ENCODE results near the gene EGFL8.
A peak's percentile ranks its signal among the peaks of the same experiment; 100 is the strongest.

The EGFL8 gene

GRCh38 chr6:32195902-32196681 is 31.7 kb downstream of the EGFL8 start:
- H3K4me3 ChIP-seq (replicated peaks; ENCODE audit: low read depth, low read length): peak overlapping the region; percentile 68
- TF ChIP-seq CTCF (IDR thresholded peaks at IDR 0.05; ENCODE audit: low read depth, low read length, missing control alignments): no peak
- no peak for DNase-seq (ENCODE audit: extremely low read depth, low read depth)

GRCh38 chr6:32196682-32197616 is 32.6 kb downstream of the EGFL8 start:
- no peak for TF ChIP-seq CTCF (IDR thresholded peaks at IDR 0.05; ENCODE audit: low read depth, low read length, missing control alignments)
- peak overlapping the region; percentile 68 for H3K4me3 ChIP-seq (replicated peaks; ENCODE audit: low read depth, low read length)
- DNase-seq (ENCODE audit: extremely low read depth, low read depth): no peak

GRCh38 chr6:32198345-32198696 is 33.9 kb downstream of the EGFL8 start:
- no peak overlapping the region for H3K4me3 ChIP-seq (replicated peaks; ENCODE audit: low read depth, low read length)
- DNase-seq (ENCODE audit: extremely low read depth, low read depth): no peak
- TF ChIP-seq CTCF (IDR thresholded peaks at IDR 0.05; ENCODE audit: low read depth, low read length, missing control alignments): no peak

GRCh38 chr6:32198866-32199265 is 34.5 kb downstream of the EGFL8 start:
- no peak for TF ChIP-seq CTCF (IDR thresholded peaks at IDR 0.05; ENCODE audit: low read depth, low read length, missing control alignments)
- H3K4me3 ChIP-seq (replicated peaks; ENCODE audit: low read depth, low read length): no peak overlapping the region
- DNase-seq (ENCODE audit: extremely low read depth, low read depth): no peak

GRCh38 chr6:32200711-32201475 is 36.5 kb downstream of the EGFL8 start:
- H3K4me3 ChIP-seq (replicated peaks; ENCODE audit: low read depth, low read length): no peak overlapping the region
- DNase-seq (ENCODE audit: extremely low read depth, low read depth): no peak
- no peak for TF ChIP-seq CTCF (IDR thresholded peaks at IDR 0.05; ENCODE audit: low read depth, low read length, missing control alignments)

GRCh38 chr6:32202186-32202585 is 37.8 kb downstream of the EGFL8 start:
- TF ChIP-seq CTCF (IDR thresholded peaks at IDR 0.05; ENCODE audit: low read depth, low read length, missing control alignments): no peak
- no peak for DNase-seq (ENCODE audit: extremely low read depth, low read depth)
- H3K4me3 ChIP-seq (replicated peaks; ENCODE audit: low read depth, low read length): no peak overlapping the region
